Raji (cell line): ENCODE data around the gene SHROOM2.

Experiments used
- POLR2A ChIP-seq: IDR thresholded peaks from 2 replicates; pipeline ENCODE4 v1.6.1; 2011; ENCODE audit warnings: low read depth, low read length, control low read depth; ENCODE audit not compliant: insufficient read depth

The SHROOM2 gene

GRCh38 chrX:9867226-9867625, 81.0 kb downstream of the SHROOM2 start:
- no peak for TF ChIP-seq POLR2A

GRCh38 chrX:9867753-9868152, 81.5 kb downstream of the SHROOM2 start:
- no peak for TF ChIP-seq POLR2A

GRCh38 chrX:9871701-9872268, 85.6 kb downstream of the SHROOM2 start:
- TF ChIP-seq POLR2A, result no peak

- no peak for TF ChIP-seq POLR2A
These were observed 87.1 kb downstream of the SHROOM2 start for GRCh38 chrX:9873360-9873759.

- TF ChIP-seq POLR2A, result no peak
These were observed 87.7 kb downstream of the SHROOM2 start for GRCh38 chrX:9873952-9874351.

GRCh38 chrX:9874483-9874882, 88.3 kb downstream of the SHROOM2 start:
- no peak for TF ChIP-seq POLR2A

- no peak for TF ChIP-seq POLR2A
These were observed 89.6 kb downstream of the SHROOM2 start for GRCh38 chrX:9875801-9876200.

GRCh38 chrX:9876201-9876600, 90.0 kb downstream of the SHROOM2 start:
- TF ChIP-seq POLR2A, result no peak

GRCh38 chrX:9878146-9878820, 92.1 kb downstream of the SHROOM2 start:
- TF ChIP-seq POLR2A, result no peak

- no peak for TF ChIP-seq POLR2A
These were observed 94.0 kb downstream of the SHROOM2 start for GRCh38 chrX:9880237-9880636.

GRCh38 chrX:9880870-9881269, 94.6 kb downstream of the SHROOM2 start:
- TF ChIP-seq POLR2A, result no peak

- no peak for TF ChIP-seq POLR2A
These were observed 96.6 kb downstream of the SHROOM2 start for GRCh38 chrX:9882669-9883446.

GRCh38 chrX:9884031-9884779, 98.0 kb downstream of the SHROOM2 start:
- TF ChIP-seq POLR2A, result no peak

GRCh38 chrX:9885150-9885549, 98.9 kb downstream of the SHROOM2 start:
- no peak for TF ChIP-seq POLR2A

GRCh38 chrX:9887659-9888297, 101.5 kb downstream of the SHROOM2 start:
- no peak for TF ChIP-seq POLR2A

- no peak for TF ChIP-seq POLR2A
These were observed 102.8 kb downstream of the SHROOM2 start for GRCh38 chrX:9888953-9889470.
